ENCODE results near the gene PALM. TPM values are rescaled to one million over a fixed set of nuclear protein-coding genes. Genes with fewer than 3 reads are reported as not detected.

The PALM gene
- total RNA-seq, 4 donors from 2014 or later = 57.1 to 228 (median 77.4) TPM

GRCh38 chr19:677601-678436, 30.9 kb upstream of the PALM start:
- no peak for TF ChIP-seq CTCF (IDR thresholded peaks at IDR 0.05; ENCODE audit: low read depth)

GRCh38 chr19:678791-679388, 29.8 kb upstream of the PALM start:
- TF ChIP-seq CTCF (IDR thresholded peaks at IDR 0.05; ENCODE audit: low read depth) = no peak

- TF ChIP-seq CTCF (IDR thresholded peaks at IDR 0.05; ENCODE audit: low read depth) = no peak
Measured at GRCh38 chr19:679418-680286, 29.1 kb upstream of the PALM start.

GRCh38 chr19:680287-681028, 28.3 kb upstream of the PALM start:
- TF ChIP-seq CTCF (IDR thresholded peaks at IDR 0.05; ENCODE audit: low read depth) = no peak

DNA sequence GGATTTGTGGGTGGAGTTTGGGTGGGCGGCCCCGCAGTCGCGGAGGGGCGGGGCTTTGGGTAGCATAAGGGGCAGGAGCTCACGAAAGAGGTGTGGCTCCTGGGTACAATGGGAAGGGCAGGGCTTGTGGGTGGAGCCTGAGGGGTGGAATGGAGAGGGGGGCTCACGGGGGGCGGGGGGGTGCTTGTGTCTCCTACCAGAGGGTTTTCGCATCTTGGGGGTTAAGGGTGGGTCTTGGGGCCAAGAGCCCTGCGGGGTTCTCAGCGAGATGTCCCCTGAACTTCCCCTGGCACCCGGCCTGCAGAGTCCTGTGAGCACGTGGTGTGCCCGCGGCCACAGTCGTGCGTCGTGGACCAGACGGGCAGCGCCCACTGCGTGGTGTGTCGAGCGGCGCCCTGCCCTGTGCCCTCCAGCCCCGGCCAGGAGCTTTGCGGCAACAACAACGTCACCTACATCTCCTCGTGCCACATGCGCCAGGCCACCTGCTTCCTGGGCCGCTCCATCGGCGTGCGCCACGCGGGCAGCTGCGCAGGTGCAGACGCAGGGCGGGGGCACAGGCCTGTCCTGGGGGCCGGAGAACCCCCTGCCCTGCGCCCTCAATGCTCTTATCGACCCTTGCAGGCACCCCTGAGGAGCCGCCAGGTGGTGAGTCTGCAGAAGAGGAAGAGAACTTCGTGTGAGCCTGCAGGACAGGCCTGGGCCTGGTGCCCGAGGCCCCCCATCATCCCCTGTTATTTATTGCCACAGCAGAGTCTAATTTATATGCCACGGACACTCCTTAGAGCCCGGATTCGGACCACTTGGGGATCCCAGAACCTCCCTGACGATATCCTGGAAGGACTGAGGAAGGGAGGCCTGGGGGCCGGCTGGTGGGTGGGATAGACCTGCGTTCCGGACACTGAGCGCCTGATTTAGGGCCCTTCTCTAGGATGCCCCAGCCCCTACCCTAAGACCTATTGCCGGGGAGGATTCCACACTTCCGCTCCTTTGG, 27.4 kb upstream of the PALM start:
- TF ChIP-seq CTCF (IDR thresholded peaks at IDR 0.05; ENCODE audit: low read depth) = no peak

DNA sequence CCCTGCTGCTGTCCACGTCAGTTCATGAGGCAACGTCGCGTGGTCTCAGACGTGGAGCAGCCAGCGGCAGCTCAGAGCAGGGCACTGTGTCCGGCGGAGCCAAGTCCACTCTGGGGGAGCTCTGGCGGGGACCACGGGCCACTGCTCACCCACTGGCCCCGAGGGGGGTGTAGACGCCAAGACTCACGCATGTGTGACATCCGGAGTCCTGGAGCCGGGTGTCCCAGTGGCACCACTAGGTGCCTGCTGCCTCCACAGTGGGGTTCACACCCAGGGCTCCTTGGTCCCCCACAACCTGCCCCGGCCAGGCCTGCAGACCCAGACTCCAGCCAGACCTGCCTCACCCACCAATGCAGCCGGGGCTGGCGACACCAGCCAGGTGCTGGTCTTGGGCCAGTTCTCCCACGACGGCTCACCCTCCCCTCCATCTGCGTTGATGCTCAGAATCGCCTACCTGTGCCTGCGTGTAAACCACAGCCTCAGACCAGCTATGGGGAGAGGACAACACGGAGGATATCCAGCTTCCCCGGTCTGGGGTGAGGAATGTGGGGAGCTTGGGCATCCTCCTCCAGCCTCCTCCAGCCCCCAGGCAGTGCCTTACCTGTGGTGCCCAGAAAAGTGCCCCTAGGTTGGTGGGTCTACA, 25.9 kb upstream of the PALM start:
- no peak for TF ChIP-seq CTCF (IDR thresholded peaks at IDR 0.05; ENCODE audit: low read depth)

Measured in subcutaneous adipose tissue (tissue), 4 donors.